ENCODE measurements around the gene MEIS3.

GRCh38 chr19:47377801-47378200 is 41.5 kb downstream of the MEIS3 start:
- TF ChIP-seq, protein P1, sequence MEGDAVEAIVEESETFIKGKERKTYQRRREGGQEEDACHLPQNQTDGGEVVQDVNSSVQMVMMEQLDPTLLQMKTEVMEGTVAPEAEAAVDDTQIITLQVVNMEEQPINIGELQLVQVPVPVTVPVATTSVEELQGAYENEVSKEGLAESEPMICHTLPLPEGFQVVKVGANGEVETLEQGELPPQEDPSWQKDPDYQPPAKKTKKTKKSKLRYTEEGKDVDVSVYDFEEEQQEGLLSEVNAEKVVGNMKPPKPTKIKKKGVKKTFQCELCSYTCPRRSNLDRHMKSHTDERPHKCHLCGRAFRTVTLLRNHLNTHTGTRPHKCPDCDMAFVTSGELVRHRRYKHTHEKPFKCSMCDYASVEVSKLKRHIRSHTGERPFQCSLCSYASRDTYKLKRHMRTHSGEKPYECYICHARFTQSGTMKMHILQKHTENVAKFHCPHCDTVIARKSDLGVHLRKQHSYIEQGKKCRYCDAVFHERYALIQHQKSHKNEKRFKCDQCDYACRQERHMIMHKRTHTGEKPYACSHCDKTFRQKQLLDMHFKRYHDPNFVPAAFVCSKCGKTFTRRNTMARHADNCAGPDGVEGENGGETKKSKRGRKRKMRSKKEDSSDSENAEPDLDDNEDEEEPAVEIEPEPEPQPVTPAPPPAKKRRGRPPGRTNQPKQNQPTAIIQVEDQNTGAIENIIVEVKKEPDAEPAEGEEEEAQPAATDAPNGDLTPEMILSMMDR (IDR thresholded peaks at IDR 0.05) = no peak
- TF ChIP-seq POLR2A (IDR thresholded peaks at IDR 0.05) = no peak
